ENCODE measurements around the gene VAT1L.

Gene VAT1L

GRCh38 chr16:78025631-78026030, 237.3 kb downstream of the VAT1L start:
- H2AFZ ChIP-seq (ENCODE audit: low read length) = no peak overlapping the region
- no peak overlapping the region for H3K4me3 ChIP-seq (ENCODE audit: low read depth, low read length, poor library complexity, severe bottlenecking)
- no peak for TF ChIP-seq EZH2 (IDR thresholded peaks at IDR 0.05; ENCODE audit: borderline replicate concordance, low read length)
- TF ChIP-seq CTCF (IDR thresholded peaks at IDR 0.05; ENCODE audit: low read length) = no peak
- no peaks in the 10 kb centered on the region for H3K4me1 ChIP-seq (ENCODE audit: insufficient read depth, low read length, severe bottlenecking)
- H3F3A ChIP-seq (ENCODE audit: insufficient read depth, low read length) = no peaks in the 10 kb centered on the region
- no peaks in the 10 kb centered on the region for H3K9me2 ChIP-seq (ENCODE audit: low read depth, low read length)
- H3K9ac ChIP-seq (ENCODE audit: low read length) = no peak overlapping the region
- H3K4me2 ChIP-seq (ENCODE audit: low read length) = no peak overlapping the region
- H3K79me2 ChIP-seq (ENCODE audit: insufficient read depth, low read length) = no peaks in the 10 kb centered on the region
- H3K27ac ChIP-seq (ENCODE audit: low read depth, low read length, poor library complexity, severe bottlenecking) = no peak overlapping the region
- H4K20me1 ChIP-seq (ENCODE audit: insufficient read depth, low read length) = no peaks in the 10 kb centered on the region
- H3K9me3 ChIP-seq (ENCODE audit: low read length) = no peaks in the 10 kb centered on the region
- no peaks in the 10 kb centered on the region for H3K36me3 ChIP-seq (ENCODE audit: insufficient read depth, low read length)
- H3K27me3 ChIP-seq (ENCODE audit: insufficient read depth, low read length) = no peaks in the 10 kb centered on the region

GRCh38 chr16:78028018-78028417, 239.7 kb downstream of the VAT1L start:
- no peak overlapping the region for H2AFZ ChIP-seq (ENCODE audit: low read length)
- no peaks in the 10 kb centered on the region for H3F3A ChIP-seq (ENCODE audit: insufficient read depth, low read length)
- H3K9me2 ChIP-seq (ENCODE audit: low read depth, low read length) = no peaks in the 10 kb centered on the region
- no peaks in the 10 kb centered on the region for H4K20me1 ChIP-seq (ENCODE audit: insufficient read depth, low read length)
- no peaks in the 10 kb centered on the region for H3K9me3 ChIP-seq (ENCODE audit: low read length)
- no peak overlapping the region for H3K9ac ChIP-seq (ENCODE audit: low read length)
- H3K4me3 ChIP-seq (ENCODE audit: low read depth, low read length, poor library complexity, severe bottlenecking) = no peak overlapping the region
- no peaks in the 10 kb centered on the region for H3K36me3 ChIP-seq (ENCODE audit: insufficient read depth, low read length)
- no peak overlapping the region for H3K27ac ChIP-seq (ENCODE audit: low read depth, low read length, poor library complexity, severe bottlenecking)
- no peak for TF ChIP-seq CTCF (IDR thresholded peaks at IDR 0.05; ENCODE audit: low read length)
- H3K79me2 ChIP-seq (ENCODE audit: insufficient read depth, low read length) = no peaks in the 10 kb centered on the region
- no peaks in the 10 kb centered on the region for H3K27me3 ChIP-seq (ENCODE audit: insufficient read depth, low read length)
- H3K4me1 ChIP-seq (ENCODE audit: insufficient read depth, low read length, severe bottlenecking) = no peaks in the 10 kb centered on the region
- no peak overlapping the region for H3K4me2 ChIP-seq (ENCODE audit: low read length)

All from OCI-LY1 (cell line).